NOMO-1 (cell line): ENCODE results near the gene IRX4.

Experiments used
- DNase-seq, 2 experiments: peaks; one replicate each; lab custom pipeline; 2025; ENCODE audit not compliant: unreplicated experiment in 2 of 2; lab: John Stamatoyannopoulos, UW

Gene IRX4

DNA sequence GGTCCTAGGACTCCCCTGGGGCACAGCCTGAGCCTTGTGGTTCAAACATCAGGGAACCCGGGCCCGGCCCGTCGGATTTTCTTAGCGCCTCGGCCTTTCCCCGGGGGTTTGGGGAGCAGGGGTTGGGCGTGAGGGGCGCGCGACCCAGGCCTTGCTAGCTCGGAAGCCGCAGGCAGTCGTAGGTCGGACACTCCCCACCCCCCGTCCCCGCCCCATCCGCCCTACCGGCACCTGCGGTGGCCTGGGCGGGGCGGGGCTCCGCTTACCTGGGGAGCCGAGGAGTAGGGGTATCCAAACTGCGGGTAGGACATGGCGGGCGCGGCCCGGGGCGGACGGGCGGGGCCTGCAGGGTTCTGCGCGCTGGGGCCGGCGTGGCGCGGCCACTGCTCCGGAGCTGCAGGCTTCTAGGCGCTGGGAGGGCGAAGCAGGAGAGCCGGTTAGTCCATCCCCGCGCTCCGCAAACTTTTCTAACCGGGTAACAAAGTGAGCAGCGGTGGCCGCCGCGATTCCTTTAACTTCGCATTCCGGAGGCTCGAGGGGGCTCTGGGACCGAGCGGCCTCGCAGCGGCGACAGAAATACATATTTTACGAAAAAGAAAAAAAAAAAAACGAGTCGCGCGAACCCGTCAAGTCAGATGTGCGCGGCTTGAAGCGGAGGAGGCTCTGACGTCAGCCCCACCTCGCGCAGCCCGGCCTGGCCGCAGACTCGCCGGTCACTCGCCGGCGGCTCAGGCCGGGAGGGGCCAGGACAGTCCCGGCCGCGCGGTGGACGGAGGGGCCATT, at the start of gene IRX4:
TSS of gene IRX4 (minus strand) at position 589 of the 783 bp plus-strand sequence. CDS start at position 311, 278 bp downstream.
- DNase-seq = no peak

DNA sequence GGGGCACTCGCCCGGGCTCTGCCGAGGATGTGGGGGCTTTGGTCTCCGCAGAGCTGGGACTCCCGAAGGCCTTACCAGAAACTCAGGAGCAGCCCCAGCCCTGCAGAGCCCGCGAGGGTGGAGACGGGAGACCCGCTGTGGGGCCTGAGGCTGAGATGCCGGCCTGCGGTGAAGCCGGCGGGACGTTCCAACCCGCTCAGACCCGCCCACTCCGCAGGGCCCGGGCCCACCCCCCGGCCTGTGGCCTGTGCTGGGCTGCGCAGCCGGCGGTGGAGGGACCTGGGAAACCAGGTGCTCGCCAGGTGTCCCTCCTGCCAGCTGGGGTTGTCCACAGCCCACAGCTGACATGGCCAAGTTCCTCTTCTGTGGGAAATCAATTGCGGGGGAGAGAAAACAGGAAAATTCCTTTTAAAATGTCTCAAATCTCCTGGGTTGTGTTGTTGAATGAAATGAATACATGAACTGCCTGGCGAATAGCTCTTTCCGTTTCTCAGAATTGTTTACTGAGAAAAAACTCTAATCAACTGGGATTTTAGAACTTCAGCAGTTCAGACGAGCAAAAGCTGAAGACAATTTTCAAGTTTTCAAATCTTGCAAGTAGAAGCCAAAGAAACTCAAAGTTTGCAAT, 49.0 kb upstream of the IRX4 start:
- no peak for DNase-seq

DNA sequence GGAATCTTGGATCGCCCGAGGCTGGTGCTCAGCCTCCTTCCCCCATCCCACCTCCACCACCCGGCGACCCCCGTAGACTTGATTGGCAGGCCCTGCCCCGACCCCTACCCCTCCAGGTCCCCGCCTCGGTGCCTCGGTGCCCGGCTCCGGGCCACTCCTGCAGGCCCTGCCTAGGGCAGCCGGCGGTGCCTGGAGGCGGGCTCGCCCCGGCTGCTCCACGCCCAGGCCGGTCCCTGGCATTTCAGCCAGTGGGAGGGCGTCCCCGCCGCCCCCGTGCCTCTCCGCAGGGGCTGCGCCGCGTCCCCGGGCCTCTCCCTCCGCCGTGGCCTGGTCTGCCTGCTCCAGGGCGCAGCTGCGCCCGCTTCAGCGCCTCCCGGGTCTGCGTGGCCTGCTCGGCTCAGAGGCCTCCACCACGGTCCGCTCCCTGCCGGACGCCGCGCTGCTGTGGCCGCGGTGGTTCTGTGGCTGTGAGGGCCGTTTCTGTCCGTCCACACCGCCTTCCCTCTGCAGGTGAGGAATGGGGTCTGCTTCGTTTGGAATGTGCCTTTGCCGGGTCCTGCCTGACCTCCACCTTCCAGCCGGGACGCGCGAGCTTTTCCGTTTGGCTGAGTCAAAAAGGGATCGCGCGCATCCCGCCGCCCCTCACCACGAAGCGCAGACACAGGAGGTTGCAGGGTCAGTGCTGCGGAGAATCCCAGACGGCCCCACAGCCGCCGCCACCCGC, 48.3 kb upstream of the IRX4 start:
- DNase-seq = no peak

DNA sequence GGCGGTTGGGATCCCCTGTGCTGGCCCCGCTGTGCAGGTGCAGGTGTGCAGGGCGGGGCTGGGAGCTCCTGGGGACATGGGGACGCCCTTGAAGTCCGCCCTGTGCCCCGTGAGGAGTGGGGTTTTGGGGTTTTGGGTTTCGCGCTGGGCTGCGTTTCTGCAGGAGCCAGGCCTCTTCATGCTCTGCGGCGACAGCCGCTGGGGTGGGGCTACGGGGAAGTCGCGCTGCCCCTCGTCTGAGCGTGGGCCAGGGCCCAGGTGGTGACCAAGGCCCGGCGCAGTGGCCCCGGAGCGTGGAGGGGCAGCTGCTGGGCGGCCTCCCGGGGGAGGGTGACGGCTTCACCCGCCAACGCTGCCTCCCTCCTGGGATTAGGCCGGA, 47.8 kb upstream of the IRX4 start:
- DNase-seq = no peak

- no peak for DNase-seq
These were observed 46.6 kb upstream of the IRX4 start for GRCh38 chr5:1929108-1929991.

DNA sequence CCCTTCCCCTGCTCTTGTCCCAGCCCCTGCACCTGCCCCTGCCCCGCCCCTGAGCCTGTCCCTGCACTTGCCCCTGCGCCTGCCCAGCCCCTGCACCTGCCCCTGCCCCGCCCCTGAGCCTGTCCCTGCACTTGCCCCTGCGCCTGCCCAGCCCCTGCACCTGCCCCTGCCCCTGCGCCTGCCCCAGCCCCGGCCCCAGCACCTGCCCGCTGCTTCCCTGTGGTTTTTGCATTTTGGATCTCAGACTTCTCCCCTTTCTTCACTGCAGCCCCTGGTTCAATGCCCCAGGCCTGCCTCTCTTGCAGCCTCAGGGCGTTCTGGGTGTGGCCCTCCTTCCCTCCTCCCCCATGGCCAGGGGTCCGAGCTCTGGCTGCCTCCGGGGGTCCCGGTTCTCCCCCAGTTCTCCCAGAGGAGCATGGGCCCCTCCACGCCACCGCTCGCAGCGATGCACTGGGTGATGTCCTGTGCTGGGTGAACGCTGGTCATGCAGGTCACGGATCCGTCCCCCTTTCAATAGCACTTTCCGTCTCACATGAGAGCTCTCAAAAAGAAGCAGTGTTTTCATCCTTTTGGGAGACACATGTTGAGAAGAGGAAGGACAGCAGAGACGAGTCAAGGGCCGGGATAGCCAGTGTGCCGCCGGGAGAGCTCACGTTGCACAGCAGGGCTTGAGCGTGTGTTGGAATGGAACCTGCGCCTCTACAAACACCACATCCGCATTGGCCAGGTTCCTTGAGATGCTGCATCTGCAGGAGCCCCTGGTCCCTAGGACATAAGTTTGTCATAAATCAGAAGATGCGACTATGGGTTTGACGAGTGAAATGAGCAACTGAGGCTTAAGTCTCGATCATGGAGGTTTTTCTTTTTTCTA, 44.0 kb upstream of the IRX4 start:
- DNase-seq = no peak

DNA sequence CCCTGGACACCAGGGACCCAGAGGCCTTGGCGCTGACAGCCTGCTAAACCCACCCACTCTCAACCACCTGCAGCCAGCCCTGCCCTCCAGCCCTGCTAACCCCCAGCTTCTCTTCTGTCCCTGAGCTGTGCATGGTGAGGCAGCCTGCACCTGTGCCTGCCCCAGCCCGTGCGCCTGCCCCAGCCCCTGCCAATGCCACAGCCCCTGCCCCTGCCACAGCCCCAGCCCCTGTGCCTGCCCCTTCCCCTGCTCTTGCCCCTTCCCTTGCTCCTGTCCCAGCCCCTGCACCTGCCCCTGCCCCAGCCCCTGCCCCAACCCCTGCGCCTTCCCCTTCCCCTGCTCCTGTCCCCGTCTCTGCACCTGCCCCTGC, 43.3 kb upstream of the IRX4 start:
- DNase-seq = no peak

DNA sequence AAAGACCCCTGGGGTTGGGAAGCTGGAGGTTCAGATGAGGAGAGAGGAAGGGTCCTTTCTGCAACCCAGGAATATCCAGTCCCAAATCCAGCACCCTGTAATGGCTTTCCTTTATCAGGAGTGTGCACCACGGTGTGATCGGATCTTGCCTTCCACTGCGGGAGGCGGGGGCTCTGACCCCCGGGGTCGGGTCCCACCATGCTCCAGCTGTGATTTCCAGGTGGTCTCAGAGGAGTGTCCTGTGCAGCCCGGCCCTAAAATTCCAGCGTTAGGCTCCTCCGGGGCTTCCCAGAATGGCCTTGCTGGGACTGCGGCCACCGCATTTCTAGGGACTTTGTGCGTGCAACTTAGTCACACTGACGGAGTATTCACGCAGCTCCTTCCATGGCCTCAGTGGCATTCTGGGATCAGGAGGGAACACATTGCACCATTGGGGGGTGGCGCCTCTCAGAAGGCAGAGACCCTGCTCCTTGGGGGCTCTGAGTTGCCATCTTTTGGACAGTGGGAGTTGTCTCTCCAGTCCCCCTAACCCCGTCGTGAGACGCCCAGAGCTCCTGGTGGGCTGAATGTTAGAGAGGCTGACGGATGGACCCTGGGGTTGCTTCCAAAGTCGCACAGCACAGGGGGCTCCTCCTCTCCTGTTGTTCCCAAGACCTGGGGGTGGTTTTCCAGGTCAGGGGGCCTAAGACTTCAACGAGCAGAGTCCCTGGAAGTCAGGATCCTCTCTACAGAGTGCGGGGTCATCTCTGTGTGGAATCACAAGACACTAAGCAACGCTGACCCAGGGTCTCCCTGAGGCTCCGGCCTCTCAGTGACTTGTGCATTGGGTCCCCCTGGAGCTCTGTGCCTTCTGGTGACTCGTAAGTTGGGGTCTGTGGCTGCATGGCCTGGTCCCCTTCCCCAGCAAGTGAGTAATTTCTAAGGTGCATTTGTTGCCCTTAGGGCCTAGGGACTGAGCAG, 42.7 kb upstream of the IRX4 start:
- DNase-seq = no peak

GRCh38 chr5:1923766-1924165, 41.0 kb upstream of the IRX4 start:
- no peak for DNase-seq

- DNase-seq = no peak
These were observed 40.6 kb upstream of the IRX4 start for GRCh38 chr5:1923341-1923740.

GRCh38 chr5:1921711-1922110, 39.0 kb upstream of the IRX4 start:
- no peak for DNase-seq

DNA sequence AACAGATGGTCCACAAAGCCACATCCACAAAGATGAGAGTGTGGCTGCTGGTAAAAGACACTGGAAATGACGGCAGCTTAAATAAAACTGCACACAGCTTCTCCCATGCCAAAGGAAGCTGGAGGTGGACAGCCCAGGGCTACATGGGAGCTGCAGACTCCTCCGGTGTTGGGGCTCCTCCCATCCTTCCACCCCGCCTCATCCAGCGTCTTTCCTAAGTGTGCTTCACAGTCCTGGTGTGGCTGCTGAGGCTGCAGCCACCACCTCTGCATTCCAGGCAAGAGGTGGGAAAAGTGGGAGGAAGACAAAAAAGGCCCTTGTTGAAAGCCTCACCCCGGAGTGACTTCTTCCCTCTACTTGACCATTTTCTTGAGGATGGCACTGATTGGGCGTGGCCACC, 37.0 kb upstream of the IRX4 start:
- DNase-seq = no peak

- DNase-seq = no peak
These were observed 36.5 kb upstream of the IRX4 start for GRCh38 chr5:1919209-1919566.

GRCh38 chr5:1918488-1919208, 35.9 kb upstream of the IRX4 start:
- no peak for DNase-seq

DNA sequence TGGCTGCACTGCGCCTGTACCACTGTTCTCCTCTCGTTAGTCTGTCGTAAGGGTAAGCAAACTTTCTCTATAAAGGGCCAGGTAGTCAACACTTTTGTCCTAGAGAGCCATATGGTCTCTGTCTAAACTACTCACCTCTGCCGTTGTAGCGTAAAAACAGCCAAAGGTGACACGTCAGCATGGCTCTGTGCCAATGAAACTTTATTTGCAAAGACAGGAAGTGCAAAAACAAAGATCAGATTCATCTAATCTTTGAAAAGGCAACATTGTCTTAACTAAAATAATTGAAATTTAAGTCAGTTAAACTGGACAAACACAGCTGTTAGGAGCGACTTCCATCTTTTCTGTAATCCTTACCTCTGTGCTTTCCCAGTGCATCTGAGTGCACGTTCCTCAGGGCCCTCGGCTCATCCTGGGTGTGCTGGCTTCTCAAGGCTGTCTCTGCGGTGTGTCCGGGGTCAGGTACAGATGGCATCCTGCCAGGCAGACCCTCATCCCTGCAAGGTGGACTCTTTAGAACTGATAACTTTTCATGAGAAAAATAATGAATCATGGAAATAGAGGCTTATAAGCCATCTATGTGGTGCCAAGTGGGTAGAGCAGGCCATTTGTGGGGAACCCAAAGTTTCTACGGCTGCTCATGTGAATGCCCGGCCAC, 35.2 kb upstream of the IRX4 start:
- no peak for DNase-seq

DNA sequence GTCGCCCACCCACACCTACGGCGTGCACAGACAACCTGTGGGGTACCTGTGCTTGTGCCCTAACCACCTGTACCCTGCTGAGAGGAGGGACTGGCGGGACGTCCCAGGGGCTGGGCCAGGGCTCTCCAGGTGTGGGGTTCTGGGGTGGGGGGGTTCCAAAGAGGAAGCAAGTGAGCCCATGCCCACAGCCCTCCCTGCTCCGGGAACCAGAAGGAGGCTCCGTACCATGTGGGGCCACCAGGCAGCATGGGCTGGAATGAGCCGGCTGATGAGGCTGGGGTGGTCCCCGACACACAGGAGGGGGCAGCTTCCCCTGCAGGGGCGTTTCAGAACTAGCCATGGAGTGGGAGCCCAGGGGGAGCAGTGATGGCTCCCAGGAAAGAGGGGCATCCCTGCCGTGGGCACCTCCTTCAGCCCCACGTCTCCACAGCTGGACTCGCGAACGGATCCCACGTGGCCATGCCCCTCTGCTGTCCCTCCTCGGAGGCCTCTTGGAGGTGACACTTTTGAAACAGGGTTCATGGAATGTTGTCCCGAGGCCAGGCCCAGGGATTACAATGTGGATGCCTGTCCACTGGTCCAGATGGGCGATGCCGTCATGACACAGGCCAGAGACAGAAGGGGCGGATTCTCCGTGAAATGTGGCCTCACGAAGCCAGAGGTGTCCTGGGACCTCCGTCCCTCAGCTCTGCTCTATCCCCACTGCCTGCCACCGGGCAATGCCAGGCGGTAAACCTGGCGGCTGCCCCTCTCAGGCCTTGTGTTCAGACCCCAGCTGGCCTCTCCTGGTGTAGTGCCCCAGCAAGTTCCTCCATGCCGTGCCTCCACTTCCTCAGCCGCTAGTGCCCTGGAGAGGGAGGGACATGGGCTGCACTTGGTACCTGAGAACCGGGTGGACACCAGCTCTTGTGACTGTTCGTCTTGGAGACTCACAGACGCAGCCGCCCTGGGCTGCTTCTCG, 33.6 kb upstream of the IRX4 start:
- DNase-seq = no peak

DNA sequence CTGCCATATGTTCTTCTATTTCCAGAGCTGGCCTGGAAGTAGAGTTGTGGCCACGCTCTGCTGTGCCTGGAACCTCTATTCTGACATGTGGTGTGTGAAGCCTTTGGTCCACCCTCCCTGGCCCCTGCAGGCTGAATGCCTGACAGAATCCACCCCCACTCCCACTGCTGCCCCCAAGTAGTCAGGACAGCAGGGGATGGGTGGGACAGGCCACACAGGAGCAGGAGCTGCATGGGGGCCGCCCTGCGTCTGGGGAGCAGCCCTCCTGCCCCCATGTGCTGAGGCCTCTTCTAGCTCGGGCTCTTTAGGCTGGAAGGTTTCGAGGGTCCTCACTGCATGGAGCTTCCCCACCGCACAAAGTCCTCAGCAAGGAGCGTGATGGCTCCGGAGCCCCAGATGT, 32.6 kb upstream of the IRX4 start:
- DNase-seq = no peak
